ENCODE results near the gene MORF4L1.
"Not testable (repeated sequence)": the region's sequence is repeated elsewhere in the genome, so short reads cannot be mapped to it uniquely, and the experiment has no call there.

The MORF4L1 gene

DNA sequence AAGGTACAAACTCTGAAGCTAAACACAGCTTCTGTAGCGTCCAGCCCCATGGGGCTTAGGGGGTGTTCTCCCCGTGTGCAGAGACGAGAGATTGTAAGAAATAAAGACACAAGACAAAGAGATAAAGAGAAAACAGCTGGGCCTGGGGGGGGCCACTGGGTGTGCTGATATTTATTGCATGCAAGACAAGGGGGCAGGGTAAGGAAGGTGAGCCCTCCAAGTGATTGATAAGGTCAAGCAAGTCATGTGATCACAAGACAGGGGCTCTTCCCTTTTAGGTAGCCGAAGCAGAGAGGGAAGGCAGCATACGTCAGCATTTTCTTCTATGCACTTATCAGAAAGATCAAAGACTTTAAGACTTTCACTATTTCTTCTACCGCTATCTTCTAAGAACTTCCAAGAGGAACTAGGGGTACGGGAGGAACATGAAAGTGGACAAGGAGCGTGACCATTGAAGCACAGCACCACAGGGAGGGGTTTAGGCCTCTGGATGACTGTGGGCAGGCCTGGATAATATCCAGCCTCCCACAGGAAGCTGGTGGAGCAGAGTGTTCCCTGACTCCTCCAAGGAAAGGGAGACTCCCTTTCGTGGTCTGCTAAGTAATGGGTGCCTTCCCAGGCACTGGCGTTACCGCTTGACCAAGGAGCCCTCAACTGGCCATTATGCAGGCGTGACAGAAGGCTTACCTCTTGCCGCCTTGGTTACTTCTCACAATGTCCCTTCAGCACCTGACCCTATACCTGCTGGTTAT is 29.8 kb downstream of the MORF4L1 start:
- FAIRE-seq, result not testable (repeated sequence)

DNA sequence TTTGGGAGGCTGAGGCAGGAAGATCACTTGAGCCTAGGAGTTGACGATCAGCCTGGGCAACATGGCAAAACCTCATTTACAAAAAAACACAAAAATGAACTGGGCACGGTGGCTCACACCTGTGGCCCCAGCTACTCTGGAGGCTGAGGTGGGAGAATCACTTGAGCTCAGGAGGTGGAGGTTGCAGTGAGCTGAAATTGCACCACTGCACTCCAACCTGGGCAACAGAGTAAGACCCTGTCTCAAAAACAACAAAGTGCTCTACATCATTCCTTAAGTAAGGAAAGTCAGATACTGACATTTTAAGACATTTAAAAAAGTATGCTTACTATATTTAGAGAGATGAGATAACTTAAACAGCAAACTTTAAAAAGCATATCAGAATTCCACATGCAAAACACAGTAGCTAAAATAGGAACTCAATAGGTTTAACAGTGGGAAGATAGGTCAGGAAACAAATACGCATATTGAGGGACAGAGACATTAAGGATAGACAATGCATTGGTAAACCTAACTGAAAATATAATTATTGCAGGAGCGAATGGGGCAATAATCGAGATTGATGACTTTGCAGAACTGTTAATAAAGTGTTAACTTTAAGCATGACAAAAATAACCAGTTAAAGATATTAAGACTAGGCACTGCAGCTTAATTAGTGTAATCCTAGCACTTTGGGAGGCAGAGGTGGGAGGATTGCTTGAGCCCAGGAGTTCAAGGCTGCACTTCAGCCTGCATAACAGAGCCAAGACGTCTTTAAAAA is 32.1 kb downstream of the MORF4L1 start:
- FAIRE-seq, result no peak

GRCh38 chr15:78906316-78906620 is 33.6 kb downstream of the MORF4L1 start:
- FAIRE-seq, result no peak

- no peak for FAIRE-seq
Observed at GRCh38 chr15:78907577-78907976, 34.9 kb downstream of the MORF4L1 start.

DNA sequence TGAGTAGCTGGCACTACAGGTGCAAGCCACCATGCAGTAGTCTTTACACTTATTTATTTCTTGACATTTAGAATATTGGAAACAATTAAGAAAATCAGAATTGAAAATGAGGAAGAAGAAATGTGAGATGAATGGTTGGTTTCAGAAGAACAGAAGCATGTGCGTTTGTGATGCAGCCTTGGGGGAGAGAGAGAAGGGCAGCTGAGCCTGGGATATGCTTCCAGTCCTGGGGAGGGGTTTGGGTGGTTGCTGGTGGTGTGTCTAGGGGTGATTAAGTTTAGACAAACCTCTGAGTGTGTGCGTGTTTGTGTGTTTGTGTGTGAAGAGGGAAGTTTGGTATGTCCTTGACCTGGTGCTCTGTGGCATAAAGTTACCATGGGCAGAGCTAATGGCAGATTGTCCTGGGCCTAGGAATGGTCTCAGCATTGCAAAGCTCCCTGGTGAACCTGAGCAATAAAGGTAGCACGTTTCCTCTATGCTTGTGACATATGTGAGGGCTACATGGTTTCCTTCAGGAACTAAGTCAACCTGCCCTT is 36.5 kb downstream of the MORF4L1 start:
- FAIRE-seq, result no peak

GRCh38 chr15:78909791-78910228 is 37.1 kb downstream of the MORF4L1 start:
- no peak for FAIRE-seq

- FAIRE-seq, result no peak
Observed at GRCh38 chr15:78910271-78910670, 37.6 kb downstream of the MORF4L1 start.

DNA sequence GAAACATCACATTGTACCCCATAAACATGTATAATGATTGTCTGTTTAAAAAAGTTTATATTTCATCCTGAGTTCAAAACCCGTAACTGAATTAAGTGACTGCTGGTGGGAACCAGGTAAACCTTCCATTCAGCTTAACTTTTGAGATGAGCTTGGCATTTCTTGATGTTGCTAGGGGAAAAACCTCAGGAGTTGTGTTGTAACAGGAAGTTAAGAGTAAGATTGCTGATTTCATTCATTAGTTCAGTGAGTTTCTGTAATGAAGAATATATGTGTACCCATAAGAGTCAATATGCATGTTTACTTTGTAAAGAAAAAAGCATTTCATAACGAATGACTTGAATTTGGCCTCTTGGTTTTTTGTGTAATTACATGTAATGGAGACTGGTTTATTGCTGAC is 39.6 kb downstream of the MORF4L1 start:
- no peak for FAIRE-seq

DNA sequence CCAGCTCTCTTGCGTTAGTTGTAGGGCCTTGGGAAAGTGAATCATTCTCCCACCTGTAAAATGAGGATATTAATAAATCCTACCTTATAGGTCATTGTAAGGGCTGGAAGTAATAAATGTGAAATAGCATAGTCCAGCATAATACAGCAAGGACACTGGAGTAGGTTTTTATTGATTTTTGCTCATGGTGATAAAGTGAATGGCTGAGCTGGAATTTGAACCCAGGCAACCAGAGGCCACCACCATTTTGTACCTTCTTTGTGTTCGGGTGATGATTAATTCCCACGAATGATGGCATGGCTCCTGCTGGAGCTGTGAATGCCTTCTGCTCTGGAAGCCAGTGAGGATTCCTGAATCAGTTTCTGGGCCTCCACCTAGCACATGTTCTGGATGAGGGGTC is 40.3 kb downstream of the MORF4L1 start:
- no peak for FAIRE-seq

- FAIRE-seq, result no peak
Observed at GRCh38 chr15:78914027-78914764, 41.5 kb downstream of the MORF4L1 start.

DNA sequence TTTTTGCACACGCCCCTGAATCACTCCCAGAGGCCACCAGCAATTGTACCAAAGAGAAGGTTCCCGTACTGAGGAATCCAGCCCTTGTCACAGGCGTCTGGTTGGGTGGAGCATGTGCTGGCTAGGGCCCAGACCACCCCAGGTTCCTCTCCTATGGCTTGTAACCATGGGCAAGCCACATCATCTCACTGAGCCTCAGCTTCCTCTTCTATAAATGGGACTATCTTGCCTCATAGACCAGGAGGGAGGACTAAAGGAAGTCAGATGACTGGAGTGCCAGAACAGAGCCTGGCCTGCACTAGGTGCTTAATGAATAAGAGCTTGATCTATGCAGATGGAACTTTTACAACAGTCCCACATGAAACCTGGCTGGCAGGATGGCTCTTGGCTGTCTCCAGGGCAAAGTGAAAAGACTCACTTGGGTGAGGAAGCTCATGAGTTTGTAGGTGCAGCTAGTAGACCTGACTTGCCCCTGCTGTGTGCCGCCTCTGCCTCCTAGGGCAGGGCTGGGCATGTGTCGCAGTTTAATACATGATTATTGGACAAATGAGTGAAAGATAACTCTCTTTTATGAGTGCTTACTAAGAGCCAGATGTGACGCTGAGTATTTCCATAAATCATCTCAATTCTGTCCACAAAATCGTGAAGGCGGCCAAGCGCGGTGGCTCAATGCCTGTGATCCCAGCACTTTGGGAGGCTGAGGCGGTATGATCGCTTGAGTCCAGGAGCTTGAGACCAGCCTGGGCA is 42.8 kb downstream of the MORF4L1 start:
- no peak for FAIRE-seq

DNA sequence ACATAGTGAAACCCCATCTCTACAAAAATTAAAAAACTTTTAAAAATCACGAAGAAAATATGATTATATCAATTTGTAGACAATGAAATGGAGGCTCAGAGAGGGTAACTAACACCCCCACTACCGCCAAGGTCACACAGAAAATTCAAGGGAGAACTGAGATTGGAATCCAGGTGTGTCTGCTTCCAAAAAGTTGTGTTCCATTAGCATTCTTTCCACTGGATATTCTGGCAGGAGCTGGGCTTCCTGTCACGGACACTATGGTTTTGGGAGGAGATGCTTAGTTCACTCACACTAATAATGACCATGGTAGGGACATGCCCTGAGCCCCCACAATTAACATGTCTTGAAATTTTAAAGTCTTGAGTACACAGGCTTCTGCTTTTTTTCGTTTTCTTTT is 43.4 kb downstream of the MORF4L1 start:
- no peak for FAIRE-seq

DNA sequence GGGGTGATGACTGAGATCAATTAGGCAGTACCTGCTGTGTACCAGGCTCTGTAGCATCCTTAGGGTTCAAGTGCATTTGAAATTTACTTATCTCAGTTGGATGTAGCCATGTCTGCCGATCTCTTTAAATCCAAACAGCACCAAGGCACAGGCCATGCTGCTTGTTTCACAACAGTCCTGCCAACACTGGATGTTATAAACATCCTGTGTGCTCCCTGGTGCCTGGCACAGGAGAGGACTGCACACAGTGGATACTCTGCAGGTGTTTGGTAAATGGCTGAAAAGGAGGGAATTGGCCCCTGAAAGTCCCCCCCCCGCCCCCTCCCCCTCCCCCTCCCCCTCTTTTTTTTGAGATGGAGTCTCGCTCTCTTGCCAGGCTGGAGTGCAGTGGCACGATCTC is 45.2 kb downstream of the MORF4L1 start:
- FAIRE-seq, result no peak

GRCh38 chr15:78921517-78921916 is 48.8 kb downstream of the MORF4L1 start:
- no peak for FAIRE-seq

- no peak for FAIRE-seq
Observed at GRCh38 chr15:78921940-78922339, 49.2 kb downstream of the MORF4L1 start.

- no peak for FAIRE-seq
Observed at GRCh38 chr15:78922527-78922926, 49.8 kb downstream of the MORF4L1 start.

DNA sequence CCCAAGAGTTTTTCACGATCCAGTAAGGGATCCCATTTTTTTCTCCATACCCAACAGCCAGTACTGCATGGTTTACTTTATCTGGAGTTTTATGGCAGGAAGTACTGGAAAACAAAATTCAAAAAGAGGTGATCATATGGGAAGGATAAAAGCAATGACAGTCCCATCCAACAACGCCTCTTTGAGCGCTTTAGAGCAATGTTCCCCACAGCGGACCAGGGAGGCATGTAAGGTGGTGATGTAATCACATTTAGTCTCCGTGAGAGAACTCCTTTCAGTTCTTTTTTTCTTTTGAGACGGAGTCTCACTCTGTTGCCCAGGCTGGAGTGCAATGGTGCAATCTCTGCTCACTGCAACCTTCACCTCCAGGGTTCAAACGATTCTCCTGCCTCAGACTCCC is 50.3 kb downstream of the MORF4L1 start:
- FAIRE-seq, result no peak

- no peak for FAIRE-seq
Observed at GRCh38 chr15:78923480-78924360, 51.0 kb downstream of the MORF4L1 start.

GRCh38 chr15:78925076-78925624 is 52.5 kb downstream of the MORF4L1 start:
- no peak for FAIRE-seq

- FAIRE-seq, result no peak
Observed at GRCh38 chr15:78925956-78926743, 53.5 kb downstream of the MORF4L1 start.
